ENCODE measurements around the gene SNCA. TPM values are rescaled to one million over a fixed set of nuclear protein-coding genes. Genes with fewer than 3 reads are reported as not detected.

The SNCA gene
- total RNA-seq, 4 donors from 2014 or later = 0.87 to 16.3 (median 5.3) TPM

GRCh38 chr4:89741768-89742167 lies 95.2 kb downstream of the SNCA start:
- Histone ChIP-seq H3K4me3 (no peak overlapping the region), H3K27me3 (no peaks in the 10 kb centered on the region), H3K4me1 (no peaks in the 10 kb centered on the region), H3K9me3 (no peaks in the 10 kb centered on the region), H3K27ac (no peak overlapping the region), H3K36me3 (no peaks in the 10 kb centered on the region)
- 72 to 87% methylated on average over 3 of the region's 3 CpGs for WGBS, 2 donors
- intact Hi-C loops (cut with DNase I) = no loop called here
- no peak for DNase-seq
- TF ChIP-seq CTCF (IDR thresholded peaks at IDR 0.05) (no peak), POLR2A (IDR thresholded peaks at IDR 0.05) (no peak)

- WGBS, 2 donors = 76 to 90% methylated on average over 4 of the region's 4 CpGs
- H3K9me3 ChIP-seq = no peaks in the 10 kb centered on the region
- DNase-seq = no peak
- no peaks in the 10 kb centered on the region for H3K4me1 ChIP-seq
- no peak overlapping the region for H3K4me3 ChIP-seq
- no peak overlapping the region for H3K27ac ChIP-seq
- H3K36me3 ChIP-seq = no peaks in the 10 kb centered on the region
- H3K27me3 ChIP-seq = no peaks in the 10 kb centered on the region
- TF ChIP-seq POLR2A (IDR thresholded peaks at IDR 0.05) = no peak
- TF ChIP-seq CTCF (IDR thresholded peaks at IDR 0.05) = no peak
- intact Hi-C loops (cut with DNase I) = no loop called here
Observed at GRCh38 chr4:89739311-89739988, 97.5 kb downstream of the SNCA start.

GRCh38 chr4:89737888-89738287 lies 99.1 kb downstream of the SNCA start:
- no peak for TF ChIP-seq CTCF (IDR thresholded peaks at IDR 0.05)
- TF ChIP-seq POLR2A (IDR thresholded peaks at IDR 0.05) = no peak
- no peaks in the 10 kb centered on the region for H3K27me3 ChIP-seq
- H3K4me3 ChIP-seq = no peak overlapping the region
- DNase-seq = no peak
- H3K9me3 ChIP-seq = no peaks in the 10 kb centered on the region
- intact Hi-C loops (cut with DNase I) = no loop called here
- no peaks in the 10 kb centered on the region for H3K36me3 ChIP-seq
- 35 to 41% methylated on average over 2 of the region's 2 CpGs for WGBS, 2 donors
- no peaks in the 10 kb centered on the region for H3K4me1 ChIP-seq
- H3K27ac ChIP-seq = no peak overlapping the region

GRCh38 chr4:89733946-89734345 lies 103.0 kb downstream of the SNCA start:
- whole genome bisulfite sequencing, 2 donors = 73 to 79% methylated on average over 3 of the region's 3 CpGs
- intact Hi-C loops (cut with DNase I) = no loop called here
- no peak for DNase-seq
- Histone ChIP-seq H3K27me3 (no peaks in the 10 kb centered on the region), H3K4me3 (no peak overlapping the region), H3K36me3 (no peaks in the 10 kb centered on the region), H3K9me3 (no peaks in the 10 kb centered on the region), H3K27ac (no peak overlapping the region), H3K4me1 (no peaks in the 10 kb centered on the region)
- TF ChIP-seq CTCF (IDR thresholded peaks at IDR 0.05) (no peak), POLR2A (IDR thresholded peaks at IDR 0.05) (no peak)

GRCh38 chr4:89727238-89727637 lies 109.7 kb downstream of the SNCA start:
- H3K27me3 ChIP-seq = no peaks in the 10 kb centered on the region
- H3K4me1 ChIP-seq = no peaks in the 10 kb centered on the region
- DNase-seq = no peak
- no peak overlapping the region for H3K27ac ChIP-seq
- H3K9me3 ChIP-seq = no peaks in the 10 kb centered on the region
- intact Hi-C loops (cut with DNase I) = no loop called here
- H3K4me3 ChIP-seq = no peak overlapping the region
- TF ChIP-seq POLR2A (IDR thresholded peaks at IDR 0.05) (no peak), CTCF (IDR thresholded peaks at IDR 0.05) (no peak)
- no peaks in the 10 kb centered on the region for H3K36me3 ChIP-seq

Measured in esophagus squamous epithelium (tissue), 5 donors.